ENCODE results near the gene C20orf144.

The C20orf144 gene

GRCh38 chr20:33658510-33658909 lies 3.6 kb upstream of the C20orf144 start:
- in situ Hi-C loops (cut with HindIII; ENCODE audit: low sequenced_read_pairs): no loop called here
- no peak overlapping the region for H3K4me3 ChIP-seq (ENCODE audit: low read depth, low read length)
- no peak for DNase-seq (ENCODE audit: low read depth)
- TF ChIP-seq, protein P1, sequence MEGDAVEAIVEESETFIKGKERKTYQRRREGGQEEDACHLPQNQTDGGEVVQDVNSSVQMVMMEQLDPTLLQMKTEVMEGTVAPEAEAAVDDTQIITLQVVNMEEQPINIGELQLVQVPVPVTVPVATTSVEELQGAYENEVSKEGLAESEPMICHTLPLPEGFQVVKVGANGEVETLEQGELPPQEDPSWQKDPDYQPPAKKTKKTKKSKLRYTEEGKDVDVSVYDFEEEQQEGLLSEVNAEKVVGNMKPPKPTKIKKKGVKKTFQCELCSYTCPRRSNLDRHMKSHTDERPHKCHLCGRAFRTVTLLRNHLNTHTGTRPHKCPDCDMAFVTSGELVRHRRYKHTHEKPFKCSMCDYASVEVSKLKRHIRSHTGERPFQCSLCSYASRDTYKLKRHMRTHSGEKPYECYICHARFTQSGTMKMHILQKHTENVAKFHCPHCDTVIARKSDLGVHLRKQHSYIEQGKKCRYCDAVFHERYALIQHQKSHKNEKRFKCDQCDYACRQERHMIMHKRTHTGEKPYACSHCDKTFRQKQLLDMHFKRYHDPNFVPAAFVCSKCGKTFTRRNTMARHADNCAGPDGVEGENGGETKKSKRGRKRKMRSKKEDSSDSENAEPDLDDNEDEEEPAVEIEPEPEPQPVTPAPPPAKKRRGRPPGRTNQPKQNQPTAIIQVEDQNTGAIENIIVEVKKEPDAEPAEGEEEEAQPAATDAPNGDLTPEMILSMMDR (IDR thresholded peaks at IDR 0.05; ENCODE audit: low read depth, low read length, missing control alignments): no peak

- TF ChIP-seq, protein P1 (IDR thresholded peaks at IDR 0.05; ENCODE audit: low read depth, low read length, missing control alignments): no peak
- in situ Hi-C loops (cut with HindIII; ENCODE audit: low sequenced_read_pairs): no loop called here
- no peak overlapping the region for H3K4me3 ChIP-seq (ENCODE audit: low read depth, low read length)
- DNase-seq (ENCODE audit: low read depth): no peak
These were observed 3.2 kb upstream of the C20orf144 start for GRCh38 chr20:33658929-33659328.

DNA sequence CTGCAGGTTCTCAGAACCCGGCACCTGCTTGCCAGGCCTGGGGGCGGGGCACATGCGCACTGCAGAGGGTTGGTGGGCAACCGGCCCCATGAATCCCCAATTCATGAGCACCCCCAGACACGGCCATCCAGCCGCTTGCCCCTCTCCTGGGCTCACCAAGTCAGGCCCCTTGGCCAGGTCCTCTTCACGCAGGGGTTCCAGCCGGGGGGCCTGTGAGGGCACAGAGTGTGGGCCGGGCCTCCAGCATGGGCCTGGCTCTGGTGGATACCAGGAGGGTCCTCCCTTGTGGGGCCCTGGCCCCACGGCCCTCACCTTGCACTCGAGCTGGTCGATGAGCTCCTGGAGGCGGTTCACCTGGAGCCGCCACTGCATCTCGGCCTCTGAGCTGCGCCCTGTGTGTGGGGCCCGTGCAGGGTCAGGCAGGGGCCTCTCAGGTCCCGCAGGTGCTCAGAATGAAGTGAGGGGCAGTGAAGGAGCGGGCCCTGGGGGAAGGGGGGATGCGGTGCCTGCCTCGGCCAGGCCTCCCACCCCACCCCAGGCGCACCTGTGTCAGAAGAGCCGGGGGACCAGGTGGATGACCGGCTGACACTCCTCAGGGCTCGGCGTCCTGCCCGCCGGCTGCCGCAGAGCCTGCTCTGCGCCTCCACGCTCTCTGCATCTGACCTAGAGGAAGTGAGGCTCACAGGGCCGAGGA lies 2.6 kb upstream of the C20orf144 start:
- no peak for DNase-seq (ENCODE audit: low read depth)
- TF ChIP-seq, protein P1 (IDR thresholded peaks at IDR 0.05; ENCODE audit: low read depth, low read length, missing control alignments): no peak
- no peak overlapping the region for H3K4me3 ChIP-seq (ENCODE audit: low read depth, low read length)
- in situ Hi-C loops (cut with HindIII; ENCODE audit: low sequenced_read_pairs): no loop called here

DNA sequence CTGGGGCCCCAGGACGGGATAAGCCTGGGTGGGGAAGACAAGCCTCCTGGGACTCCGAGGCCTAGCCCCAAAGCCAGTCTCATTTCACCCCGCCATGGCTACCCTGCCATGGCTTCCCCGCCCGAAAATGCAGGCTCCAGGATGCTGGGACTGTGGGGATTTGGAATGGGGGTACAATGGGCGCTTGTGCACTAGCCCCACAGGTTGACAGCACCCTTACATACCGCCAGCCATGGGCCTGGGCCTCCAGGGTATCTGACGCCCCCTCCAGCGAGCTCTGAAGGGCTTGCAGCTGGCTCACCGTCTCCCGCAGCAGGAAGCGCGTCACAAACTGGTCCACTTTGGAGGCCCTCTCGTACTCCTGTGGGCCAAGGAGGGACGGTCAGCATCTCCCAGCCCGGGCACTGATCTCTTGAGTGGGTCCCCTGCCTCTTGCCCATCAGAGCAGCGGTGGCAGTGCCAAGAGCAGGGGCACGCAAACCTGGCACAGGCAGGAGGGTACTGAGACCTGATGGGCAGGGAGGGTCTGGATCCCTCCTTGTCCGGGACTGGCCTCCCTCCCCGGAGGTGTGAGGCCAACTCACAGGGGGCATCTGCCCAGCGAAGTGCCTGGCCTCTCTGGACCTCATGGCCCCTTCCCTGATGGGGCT lies 2.0 kb upstream of the C20orf144 start:
- no peak for DNase-seq (ENCODE audit: low read depth)
- H3K4me3 ChIP-seq (ENCODE audit: low read depth, low read length): no peak overlapping the region
- in situ Hi-C loops (cut with HindIII; ENCODE audit: low sequenced_read_pairs): no loop called here
- TF ChIP-seq, protein P1 (IDR thresholded peaks at IDR 0.05; ENCODE audit: low read depth, low read length, missing control alignments): no peak

DNA sequence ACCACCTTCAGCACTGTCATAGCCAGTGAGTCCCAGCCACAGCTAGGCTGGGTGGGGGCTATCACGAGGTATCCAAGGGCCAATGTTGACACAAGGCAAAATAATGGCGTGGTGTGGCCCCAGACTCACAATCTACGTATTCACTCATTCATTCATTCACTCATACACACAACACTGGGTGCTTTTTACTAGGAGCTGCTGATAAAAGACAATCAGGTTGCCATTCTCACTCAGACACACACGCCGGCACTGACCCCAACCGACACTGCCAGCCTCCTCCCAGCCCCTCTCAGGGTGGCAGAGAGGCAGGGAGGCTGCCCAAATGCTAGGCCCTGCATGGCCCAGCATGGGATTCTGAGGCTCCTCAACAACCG lies 1.5 kb upstream of the C20orf144 start:
- no peak for DNase-seq (ENCODE audit: low read depth)
- no peak overlapping the region for H3K4me3 ChIP-seq (ENCODE audit: low read depth, low read length)
- TF ChIP-seq, protein P1 (IDR thresholded peaks at IDR 0.05; ENCODE audit: low read depth, low read length, missing control alignments): no peak
- in situ Hi-C loops (cut with HindIII; ENCODE audit: low sequenced_read_pairs): no loop called here

- TF ChIP-seq, protein P1 (IDR thresholded peaks at IDR 0.05; ENCODE audit: low read depth, low read length, missing control alignments): no peak
- peak overlapping the region; percentile 57 for H3K4me3 ChIP-seq (ENCODE audit: low read depth, low read length)
- in situ Hi-C loops (cut with HindIII; ENCODE audit: low sequenced_read_pairs): no loop called here
- no peak for DNase-seq (ENCODE audit: low read depth)
These were observed 1.3 kb downstream of the C20orf144 start for GRCh38 chr20:33663161-33664084.
